Measurements from ENCODE around the gene NEK6. TPM values are rescaled to one million over a fixed set of nuclear protein-coding genes. Genes with fewer than 3 reads are reported as not detected.

The NEK6 gene
- polyA plus RNA-seq, 1 experiment = 73.6 TPM

GRCh38 chr9:124353166-124353768 lies 95.5 kb downstream of the NEK6 start:
- TF ChIP-seq, protein P1, sequence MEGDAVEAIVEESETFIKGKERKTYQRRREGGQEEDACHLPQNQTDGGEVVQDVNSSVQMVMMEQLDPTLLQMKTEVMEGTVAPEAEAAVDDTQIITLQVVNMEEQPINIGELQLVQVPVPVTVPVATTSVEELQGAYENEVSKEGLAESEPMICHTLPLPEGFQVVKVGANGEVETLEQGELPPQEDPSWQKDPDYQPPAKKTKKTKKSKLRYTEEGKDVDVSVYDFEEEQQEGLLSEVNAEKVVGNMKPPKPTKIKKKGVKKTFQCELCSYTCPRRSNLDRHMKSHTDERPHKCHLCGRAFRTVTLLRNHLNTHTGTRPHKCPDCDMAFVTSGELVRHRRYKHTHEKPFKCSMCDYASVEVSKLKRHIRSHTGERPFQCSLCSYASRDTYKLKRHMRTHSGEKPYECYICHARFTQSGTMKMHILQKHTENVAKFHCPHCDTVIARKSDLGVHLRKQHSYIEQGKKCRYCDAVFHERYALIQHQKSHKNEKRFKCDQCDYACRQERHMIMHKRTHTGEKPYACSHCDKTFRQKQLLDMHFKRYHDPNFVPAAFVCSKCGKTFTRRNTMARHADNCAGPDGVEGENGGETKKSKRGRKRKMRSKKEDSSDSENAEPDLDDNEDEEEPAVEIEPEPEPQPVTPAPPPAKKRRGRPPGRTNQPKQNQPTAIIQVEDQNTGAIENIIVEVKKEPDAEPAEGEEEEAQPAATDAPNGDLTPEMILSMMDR (IDR thresholded peaks at IDR 0.05; ENCODE audit: insufficient read depth, low read depth, low read length) = no peak

DNA sequence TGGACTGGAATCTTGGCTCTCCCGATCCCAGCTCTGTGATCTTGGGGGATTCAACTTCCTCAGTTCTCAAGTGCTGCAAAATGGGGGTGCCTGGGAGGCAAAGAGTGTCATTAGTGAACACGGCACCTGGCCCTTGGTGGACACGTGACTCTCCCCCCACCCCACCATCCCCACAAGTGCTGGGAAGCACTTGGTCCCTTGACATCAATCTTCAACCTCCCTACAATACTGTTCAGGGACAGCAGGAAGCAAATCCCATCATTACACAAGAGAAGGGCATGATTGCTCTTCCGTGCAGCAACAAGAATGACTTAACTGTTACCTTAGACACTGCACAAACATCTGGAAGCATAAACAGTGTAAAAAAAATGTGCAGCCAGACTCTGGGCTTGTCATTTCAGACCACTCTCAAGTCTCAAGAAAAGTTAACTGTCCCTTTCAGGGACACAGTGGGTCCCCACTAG lies 96.1 kb downstream of the NEK6 start:
- CTCF ChIA-PET = interaction anchor here (2.1 kb wide), 1 partner anchor 227 kb away, joined by 11 read pairs; no protein-coding TSS in a partner anchor
- DNase-seq (ENCODE audit: low read depth) = peak; percentile 24
- TF ChIP-seq, protein P1 (IDR thresholded peaks at IDR 0.05; ENCODE audit: insufficient read depth, low read depth, low read length) = no peak
- H3K27me3 ChIP-seq (ENCODE audit: control insufficient read depth, insufficient read depth, low read length) = no peaks in the 10 kb centered on the region
- POLR2A ChIA-PET = no interaction called here
- H3K4me3 ChIP-seq (ENCODE audit: low read depth, low read length) = no peak overlapping the region
- peaks cover 32% of the 10 kb centered on the region for H3K36me3 ChIP-seq (ENCODE audit: control insufficient read depth, insufficient read depth, low read length)

More at GRCh38 chr9:124353166-124353768, 95.5 kb downstream of the NEK6 start:
- Histone ChIP-seq H3K4me3 (ENCODE audit: low read depth, low read length) (no peak overlapping the region), H3K27me3 (ENCODE audit: control insufficient read depth, insufficient read depth, low read length) (no peaks in the 10 kb centered on the region), H3K36me3 (ENCODE audit: control insufficient read depth, insufficient read depth, low read length) (peaks cover 34% of the 10 kb centered on the region)
- CTCF ChIA-PET = interaction anchor here (2.1 kb wide), 1 partner anchor 227 kb away, joined by 11 read pairs; no protein-coding TSS in a partner anchor
- no peak for DNase-seq (ENCODE audit: low read depth)
- POLR2A ChIA-PET = no interaction called here

DNA sequence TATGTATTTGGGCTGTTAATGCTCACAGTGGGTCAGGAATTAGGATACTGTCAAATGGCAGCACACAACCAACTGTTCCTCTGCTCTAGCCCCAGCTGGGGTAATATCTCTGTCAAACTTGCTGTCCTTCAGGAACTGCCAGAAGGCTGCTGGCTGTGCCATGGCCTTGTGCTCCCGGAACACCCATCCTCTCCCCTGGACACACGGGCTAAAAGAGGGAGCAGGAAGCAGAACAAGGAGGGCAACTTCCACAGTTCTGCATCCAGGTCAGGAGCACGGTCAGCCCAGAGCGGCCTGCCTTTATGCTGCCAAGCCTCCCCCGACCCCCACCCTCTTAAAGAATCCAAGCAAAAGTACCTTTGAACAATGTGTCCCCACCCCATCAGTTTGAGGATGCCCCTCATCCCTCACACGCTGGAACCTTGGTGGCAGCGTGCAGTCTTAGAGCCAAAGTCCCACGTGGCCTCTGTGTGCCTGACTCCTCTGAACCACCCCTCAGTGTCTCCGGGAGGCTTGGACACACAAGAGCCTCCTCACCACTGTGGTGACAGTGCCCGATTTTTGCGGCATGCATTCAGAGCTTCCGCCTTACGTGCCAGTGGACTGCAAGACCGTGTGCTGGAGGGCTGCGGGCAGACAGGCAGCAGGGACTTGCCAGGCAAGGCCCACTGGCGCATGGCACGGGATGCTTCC lies 96.7 kb downstream of the NEK6 start:
- Histone ChIP-seq H3K27me3 (ENCODE audit: control insufficient read depth, insufficient read depth, low read length) (no peaks in the 10 kb centered on the region), H3K4me3 (ENCODE audit: low read depth, low read length) (no peak overlapping the region), H3K36me3 (ENCODE audit: control insufficient read depth, insufficient read depth, low read length) (peaks cover 27% of the 10 kb centered on the region)
- TF ChIP-seq, protein P1 (IDR thresholded peaks at IDR 0.05; ENCODE audit: insufficient read depth, low read depth, low read length) = no peak
- ChIA-PET POLR2A (no interaction called here), CTCF (no interaction called here)
- DNase-seq (ENCODE audit: low read depth) = no peak

GRCh38 chr9:124355039-124355940 lies 97.5 kb downstream of the NEK6 start:
- POLR2A ChIA-PET = no interaction called here
- Histone ChIP-seq H3K27me3 (ENCODE audit: control insufficient read depth, insufficient read depth, low read length) (no peaks in the 10 kb centered on the region), H3K4me3 (ENCODE audit: low read depth, low read length) (no peak overlapping the region), H3K36me3 (ENCODE audit: control insufficient read depth, insufficient read depth, low read length) (peaks cover 24% of the 10 kb centered on the region)
- CTCF ChIA-PET = interaction anchor here (0.8 kb wide), 1 partner anchor 11 kb away, joined by 3 read pairs; no protein-coding TSS in a partner anchor
- TF ChIP-seq, protein P1 (IDR thresholded peaks at IDR 0.05; ENCODE audit: insufficient read depth, low read depth, low read length) = no peak
- DNase-seq (ENCODE audit: low read depth) = no peak
